Stimulated activated CD4-positive, alpha-beta T cell treated with anti-CD3 and anti-CD28 coated beads, TNF-alpha, amount 100 ng/mL, for 24 hours (primary cell): Measurements from ENCODE around the gene PDIA5.

Experiments
- DNase-seq, 3 experiments: peaks; one replicate each; pipeline ENCODE4 v3.0.0-alpha.2; 2020; ENCODE audit warnings: low read depth in 3 of 3

The PDIA5 gene

GRCh38 chr3:123071581-123071980 is 4.8 kb downstream of the PDIA5 start:
- DNase-seq, result no peak

- no peak for DNase-seq
Observed at GRCh38 chr3:123072152-123072551, 5.3 kb downstream of the PDIA5 start.

- DNase-seq, result no peak
Observed at GRCh38 chr3:123072564-123072963, 5.7 kb downstream of the PDIA5 start.

- DNase-seq, result no peak
Observed at GRCh38 chr3:123075359-123075758, 8.5 kb downstream of the PDIA5 start.

GRCh38 chr3:123076112-123076495 is 9.3 kb downstream of the PDIA5 start:
- no peak for DNase-seq

- no peak for DNase-seq
Observed at GRCh38 chr3:123076496-123077418, 9.9 kb downstream of the PDIA5 start.

- DNase-seq, result no peak
Observed at GRCh38 chr3:123078101-123078500, 11.3 kb downstream of the PDIA5 start.

GRCh38 chr3:123080864-123081562 is 14.2 kb downstream of the PDIA5 start:
- no peak for DNase-seq

GRCh38 chr3:123081718-123082369 is 15.0 kb downstream of the PDIA5 start:
- no peak for DNase-seq

- no peak for DNase-seq
Observed at GRCh38 chr3:123082370-123083065, 15.7 kb downstream of the PDIA5 start.

GRCh38 chr3:123083383-123084124 is 16.7 kb downstream of the PDIA5 start:
- DNase-seq, result no peak

GRCh38 chr3:123084192-123084591 is 17.4 kb downstream of the PDIA5 start:
- no peak for DNase-seq

- DNase-seq, result no peak
Observed at GRCh38 chr3:123084738-123085237, 18.0 kb downstream of the PDIA5 start.

GRCh38 chr3:123085293-123085931 is 18.6 kb downstream of the PDIA5 start:
- DNase-seq, result no peak

GRCh38 chr3:123085932-123086627 is 19.3 kb downstream of the PDIA5 start:
- DNase-seq, result no peak

- no peak for DNase-seq
Observed at GRCh38 chr3:123088387-123088786, 21.6 kb downstream of the PDIA5 start.

GRCh38 chr3:123089611-123090331 is 22.9 kb downstream of the PDIA5 start:
- no peak for DNase-seq

GRCh38 chr3:123090728-123091531 is 24.1 kb downstream of the PDIA5 start:
- no peak for DNase-seq
